HG03432 (cell line): ENCODE data around the gene EPDR1.
"Not testable (repeated sequence)": the region's sequence is repeated elsewhere in the genome, so short reads cannot be mapped to it uniquely, and the experiment has no call there.

Experiments
- ATAC-seq: cut with Tn5 transposase; IDR thresholded peaks from one replicate; pipeline ENCODE4 v1.9.1; 2021; ENCODE audit warnings: mild to moderate bottlenecking, moderate library complexity; ENCODE audit not compliant: unreplicated experiment

Gene EPDR1

DNA sequence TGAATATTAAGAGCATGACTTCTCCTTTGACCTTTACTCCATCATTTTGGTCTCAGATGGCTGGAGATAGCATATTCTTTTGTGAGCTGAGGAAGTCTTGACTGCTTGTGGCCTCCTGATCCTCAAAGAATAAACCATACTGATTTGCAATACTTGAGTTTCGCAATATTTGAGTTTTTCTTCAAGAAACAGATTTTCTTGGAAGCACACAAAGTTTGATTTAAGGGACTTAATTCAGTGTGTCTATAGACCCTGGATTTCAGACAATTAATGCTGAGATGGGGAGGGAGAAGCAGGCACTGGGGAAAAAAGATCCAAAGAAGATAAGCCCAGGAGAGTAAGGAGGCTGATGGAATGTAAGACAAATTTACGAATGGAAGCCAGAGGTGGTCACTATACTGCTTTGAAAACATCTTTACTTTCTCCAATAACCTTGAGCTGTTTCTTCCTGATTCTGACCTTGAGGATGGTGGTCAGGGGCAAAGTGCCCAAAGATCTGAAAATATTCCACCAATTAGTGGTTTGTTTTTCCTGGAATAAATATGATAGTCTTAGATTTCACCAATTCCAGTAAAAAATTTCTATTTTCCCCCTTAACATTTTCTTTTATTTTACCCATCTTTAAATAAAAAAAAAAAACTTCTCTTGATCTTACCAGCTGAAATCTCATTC, 7.5 kb downstream of the EPDR1 start:
- ATAC-seq, result no peak

DNA sequence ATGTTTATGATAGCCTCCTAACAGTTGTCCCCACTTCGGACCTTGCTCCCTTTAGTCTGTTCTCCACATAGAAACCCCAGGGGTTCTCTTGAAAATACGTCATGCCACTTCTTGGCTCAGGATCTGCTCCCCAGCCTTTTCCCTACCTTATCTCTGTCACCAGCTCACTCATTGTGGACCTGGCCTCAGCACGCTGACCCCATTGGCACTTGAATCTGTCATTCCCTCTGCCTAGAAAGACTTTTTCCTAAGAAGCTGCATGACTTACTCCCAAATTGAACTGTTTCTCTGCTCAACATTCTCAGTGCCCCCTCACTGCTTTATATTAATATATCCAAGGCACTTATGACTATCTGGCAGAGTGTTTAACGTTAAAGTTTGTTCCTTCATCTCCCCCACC, 8.4 kb downstream of the EPDR1 start:
- no peak for ATAC-seq

GRCh38 chr7:37930226-37930948, 9.9 kb downstream of the EPDR1 start:
- ATAC-seq, result no peak

- no peak for ATAC-seq
These were observed 12.1 kb downstream of the EPDR1 start for GRCh38 chr7:37932543-37932942.

DNA sequence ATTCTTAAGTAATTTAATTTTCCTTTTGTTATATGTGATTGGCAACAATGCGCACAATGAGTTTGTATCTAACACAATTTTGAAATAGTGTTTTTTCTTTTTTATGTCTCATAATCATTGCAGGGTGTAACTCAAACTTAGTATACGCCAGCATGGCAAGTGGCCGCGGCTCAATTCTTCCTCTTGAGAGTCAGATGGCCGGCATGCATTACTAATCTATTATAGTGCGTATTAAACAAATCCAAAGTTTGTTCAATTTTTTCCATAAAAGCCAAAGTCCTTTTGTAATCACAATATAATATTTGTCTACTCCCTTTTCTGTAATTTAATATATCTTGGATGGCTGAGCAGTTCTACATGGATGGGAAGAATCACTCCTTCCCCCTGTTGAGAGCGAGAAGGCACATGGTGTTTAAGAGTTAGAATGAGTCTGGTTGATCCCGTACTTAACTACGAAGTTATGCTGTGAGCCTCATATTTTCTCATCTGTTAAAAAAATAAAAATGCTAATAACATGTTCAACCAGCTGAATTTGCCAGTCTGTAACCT, 12.7 kb downstream of the EPDR1 start:
- ATAC-seq, result no peak

DNA sequence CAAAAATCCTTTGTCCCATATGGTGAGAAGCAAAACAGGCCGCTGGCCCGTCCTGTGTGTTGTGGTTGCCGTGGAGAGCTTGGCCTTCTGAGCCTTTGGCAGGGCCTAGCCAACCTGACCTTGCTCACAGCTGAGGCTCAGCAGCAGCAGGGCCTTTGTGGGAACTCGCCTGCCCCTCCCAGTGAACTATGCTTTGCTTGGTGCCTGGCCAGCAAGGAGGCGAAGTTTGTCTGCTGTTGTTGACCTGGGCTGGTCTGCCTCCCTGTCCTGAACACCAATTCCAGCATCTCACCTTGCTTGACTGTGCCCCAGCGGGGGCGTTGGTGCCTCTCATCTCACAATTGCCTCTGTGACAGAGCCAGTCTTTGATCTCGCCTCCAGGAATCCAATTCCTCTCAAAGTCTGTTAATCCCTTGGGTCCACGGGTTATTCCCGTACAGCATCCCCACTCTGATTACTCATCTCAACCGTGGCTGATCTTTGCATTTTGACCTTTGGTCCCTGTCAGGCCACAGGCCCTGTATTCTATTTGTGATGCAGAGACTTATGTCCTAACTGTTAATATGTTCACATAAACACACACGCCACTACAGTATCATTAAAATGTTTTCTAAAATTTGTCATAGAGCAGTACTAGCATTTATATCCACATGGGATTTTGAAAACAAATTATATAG, 22.6 kb downstream of the EPDR1 start:
- ATAC-seq, result peak; percentile 42

DNA sequence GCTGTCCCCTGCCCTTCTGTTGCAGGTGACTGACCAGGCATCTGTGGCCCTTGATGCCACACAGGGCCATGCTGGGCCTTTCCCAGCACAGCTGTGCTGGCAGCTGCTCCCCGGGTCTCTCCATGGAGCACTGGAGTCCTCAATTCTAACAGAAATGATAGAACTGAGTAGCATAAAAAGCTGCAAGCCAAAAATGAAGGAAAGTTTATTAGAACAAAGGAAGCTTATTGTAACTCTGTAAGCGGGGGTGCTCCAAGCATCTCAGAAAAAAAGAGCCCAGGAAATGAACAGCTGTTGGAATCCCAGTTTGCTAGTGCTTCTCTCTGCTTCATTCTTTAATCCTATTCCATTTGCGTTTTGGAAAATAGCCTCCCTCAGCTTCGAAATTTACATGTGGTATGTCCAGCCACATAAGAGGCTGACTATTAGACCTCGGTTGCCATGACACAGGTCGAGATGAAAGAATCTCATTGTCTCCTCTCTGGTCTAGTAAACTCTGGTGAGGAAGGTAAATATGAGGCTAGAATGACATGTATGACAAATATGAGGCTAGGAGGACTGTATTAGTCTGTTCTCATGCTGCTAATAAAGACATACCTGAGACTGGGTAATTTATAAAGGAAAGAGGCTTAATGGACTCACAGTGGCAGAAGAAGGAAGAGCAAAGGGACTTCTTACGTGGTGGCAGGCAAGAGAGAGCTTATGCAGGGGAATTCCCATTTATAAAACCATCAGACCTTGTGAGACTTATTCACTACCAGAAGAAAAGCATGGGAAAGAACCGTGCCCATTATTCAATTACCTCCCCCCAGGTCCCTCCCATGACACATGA, 23.7 kb downstream of the EPDR1 start:
- peak; percentile 49 for ATAC-seq

DNA sequence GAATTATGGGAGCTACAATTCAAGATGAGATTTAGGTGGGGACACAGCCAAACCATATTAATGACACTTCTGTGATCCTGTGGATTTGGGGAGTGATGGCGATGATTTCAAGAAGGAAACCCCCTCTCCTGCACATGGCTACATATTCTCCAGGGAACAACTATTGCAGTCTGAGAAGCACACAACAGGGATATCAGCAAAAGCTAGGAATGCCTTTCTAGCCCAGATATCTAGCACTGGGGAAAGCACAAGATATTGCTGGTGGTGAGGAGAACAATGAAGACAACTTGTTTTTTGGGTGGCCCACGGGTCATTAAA, 24.3 kb downstream of the EPDR1 start:
- ATAC-seq, result no peak

DNA sequence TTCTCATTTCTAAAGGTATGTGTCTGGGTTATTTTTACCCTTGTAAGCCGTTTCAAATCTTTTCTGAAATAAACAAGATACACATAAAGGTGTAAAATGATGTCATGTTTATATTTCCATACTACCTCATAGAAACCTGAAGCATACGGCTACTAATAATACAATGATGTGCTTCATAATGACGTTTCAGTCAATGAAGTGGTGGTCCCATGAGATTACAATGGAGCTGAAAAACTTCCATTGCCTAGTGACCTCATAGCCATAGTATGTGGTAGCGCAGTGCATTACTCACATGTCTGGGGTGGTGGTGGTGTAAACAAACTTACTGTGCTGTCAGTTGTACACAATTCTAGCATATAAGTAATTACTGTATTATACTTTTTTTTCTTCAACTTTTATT, 24.9 kb downstream of the EPDR1 start:
- no peak for ATAC-seq

DNA sequence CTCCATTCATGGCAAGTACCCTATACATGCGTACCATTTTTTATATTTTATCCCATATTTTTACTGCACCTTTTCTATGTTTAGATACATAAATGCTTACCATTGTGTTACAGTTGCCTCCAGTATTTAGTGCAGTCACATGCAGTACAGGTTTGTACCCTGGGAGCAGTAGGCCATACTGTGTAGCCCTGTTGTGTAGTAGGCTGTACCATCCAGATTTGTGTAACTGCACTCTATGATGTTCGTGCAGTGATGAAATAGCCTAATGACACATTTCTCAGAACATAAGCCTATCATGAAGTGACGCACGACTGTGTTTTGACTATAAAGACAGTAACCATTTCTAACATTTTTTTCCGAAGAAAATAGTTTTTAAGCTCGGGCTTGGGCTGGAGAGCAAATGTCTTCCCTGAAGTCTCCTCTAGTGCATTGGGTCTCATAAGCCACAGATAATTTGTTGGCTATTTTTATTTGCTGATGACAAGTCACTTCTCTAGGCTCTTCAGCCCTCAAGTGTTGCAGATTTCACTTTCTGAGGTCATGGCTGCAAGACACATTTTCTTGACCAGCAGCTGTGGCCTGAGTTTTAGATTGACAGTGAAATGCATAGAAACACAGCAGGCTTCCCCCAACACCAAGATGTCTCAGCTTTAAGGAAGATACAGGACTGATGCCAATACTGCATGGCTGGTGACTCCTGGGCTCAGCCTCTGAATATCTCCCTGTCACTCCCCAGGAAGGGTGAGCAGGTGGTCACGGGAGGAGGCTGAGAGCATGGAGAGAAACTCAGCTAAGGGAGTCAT, 26.9 kb downstream of the EPDR1 start:
- ATAC-seq, result no peak

- no peak for ATAC-seq
These were observed 27.4 kb downstream of the EPDR1 start for GRCh38 chr7:37947941-37948210.

DNA sequence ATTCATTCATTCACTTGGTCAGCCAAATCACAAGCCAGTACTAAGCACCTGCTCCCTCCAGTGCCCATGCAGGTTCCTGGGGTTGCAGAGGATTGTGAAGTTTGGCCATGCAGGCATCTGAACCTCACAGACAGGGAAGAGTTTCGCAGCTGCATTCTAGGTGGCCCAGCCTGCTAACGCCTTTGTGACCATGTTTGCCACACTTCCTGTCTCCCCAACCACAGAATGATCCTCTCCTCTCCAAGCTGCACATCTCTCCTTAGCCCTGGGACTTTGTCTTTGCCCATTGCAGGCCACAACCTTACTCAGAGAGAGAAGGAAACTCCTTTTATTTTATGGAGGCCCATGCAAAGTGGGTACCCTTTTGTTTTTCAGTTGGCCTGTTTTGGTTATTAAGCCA, 31.8 kb downstream of the EPDR1 start:
- no peak for ATAC-seq

GRCh38 chr7:37954217-37954616, 33.8 kb downstream of the EPDR1 start:
- ATAC-seq, result not testable (repeated sequence)

DNA sequence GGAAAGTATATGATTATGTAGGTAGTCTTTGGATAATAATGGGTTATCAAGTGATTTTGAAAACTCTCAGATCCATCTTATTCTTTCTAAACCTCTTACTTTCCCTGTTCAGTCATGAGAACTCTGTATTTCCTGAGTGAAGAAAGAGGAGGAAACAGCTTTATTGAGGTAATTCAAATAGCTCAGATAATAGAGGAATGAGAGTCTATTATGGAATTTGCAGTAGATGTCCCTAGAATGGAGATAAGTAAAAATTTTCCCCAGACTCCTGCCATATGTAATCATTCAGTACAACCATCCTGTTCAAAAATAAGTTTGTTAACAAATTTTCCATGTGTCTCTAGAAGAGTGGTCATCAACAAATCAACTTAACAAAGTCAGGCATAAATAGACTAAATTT, 36.4 kb downstream of the EPDR1 start:
- ATAC-seq, result no peak

DNA sequence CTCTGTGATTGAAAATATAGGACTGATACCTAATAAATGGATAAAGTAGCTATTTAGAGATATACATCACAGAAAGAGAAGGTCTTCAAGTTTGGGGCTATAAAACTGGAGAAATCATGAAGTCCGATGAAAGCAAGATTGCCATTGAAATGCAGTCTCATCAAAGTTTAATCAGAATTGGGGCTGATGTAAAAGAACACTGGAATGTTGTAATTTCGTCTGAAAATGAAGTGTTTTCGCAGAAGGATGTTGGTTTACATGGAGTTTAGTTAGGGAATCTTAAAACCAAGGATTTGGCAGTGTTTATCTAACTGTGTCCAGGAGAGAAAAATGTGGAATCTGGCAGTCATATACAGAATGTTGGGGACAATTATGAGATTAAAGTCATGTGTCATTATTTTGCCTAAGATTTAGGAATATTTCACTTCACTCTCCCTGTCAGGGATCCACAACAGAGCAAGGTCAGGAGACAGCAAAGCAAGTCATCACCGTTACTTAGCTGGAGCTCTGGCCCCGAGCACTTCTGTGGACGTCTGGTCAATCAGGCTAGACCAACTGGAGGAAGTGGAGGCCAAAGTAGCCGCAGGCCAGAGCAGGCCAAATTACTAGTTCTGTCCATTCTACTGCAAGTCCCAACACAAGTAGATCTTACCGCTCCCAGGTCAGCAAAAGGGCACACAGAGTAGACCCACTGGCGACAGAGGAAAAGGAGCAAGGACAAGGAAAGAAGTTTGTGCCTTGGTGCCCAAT, 37.0 kb downstream of the EPDR1 start:
- no peak for ATAC-seq

GRCh38 chr7:37960483-37960882, 40.0 kb downstream of the EPDR1 start:
- no peak for ATAC-seq

GRCh38 chr7:37961251-37961650, 40.8 kb downstream of the EPDR1 start:
- no peak for ATAC-seq

DNA sequence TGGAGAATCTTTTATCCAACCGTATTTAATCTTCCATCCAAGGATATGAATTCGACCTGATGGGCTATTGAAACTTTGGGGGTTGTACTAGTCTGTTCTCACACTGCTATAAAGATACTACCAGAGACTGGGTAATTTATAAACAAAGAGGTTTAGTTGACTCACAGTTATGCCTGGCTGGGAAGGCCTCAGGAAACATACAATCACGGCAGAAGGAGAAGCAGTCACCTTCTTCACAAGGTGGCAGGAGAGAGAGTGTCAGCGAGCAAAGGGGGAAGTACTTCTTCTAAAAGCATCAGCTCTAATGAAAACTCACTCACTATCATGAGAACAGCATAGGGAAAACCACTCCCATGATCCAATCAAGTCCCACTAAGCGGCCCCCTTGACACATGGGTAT, 43.8 kb downstream of the EPDR1 start:
- ATAC-seq, result no peak

DNA sequence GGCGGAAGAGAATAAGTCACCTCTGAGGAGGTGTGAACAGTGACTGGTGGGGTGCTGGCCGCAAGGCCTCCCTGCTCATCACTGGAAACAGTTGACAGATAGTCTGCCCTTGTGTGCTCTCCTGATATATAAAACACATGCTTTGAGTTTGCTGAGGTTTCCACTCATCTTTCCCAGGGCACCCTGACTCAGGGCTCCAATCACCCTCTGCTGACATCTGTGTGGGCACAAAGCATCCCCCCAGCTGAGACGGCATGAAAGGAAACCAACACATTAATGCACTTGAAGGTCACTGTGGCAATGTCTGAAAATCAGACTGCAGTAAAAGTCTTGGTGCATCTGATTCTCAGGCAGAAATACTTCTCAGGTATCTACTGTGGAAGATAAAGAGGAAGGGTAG, 49.8 kb downstream of the EPDR1 start:
- ATAC-seq, result no peak

- no peak for ATAC-seq
These were observed 51.1 kb downstream of the EPDR1 start for GRCh38 chr7:37971491-37971890.
